Cortex of kidney (tissue), 1 donor: ENCODE measurements around the gene MAD2L1BP.

Experiments used
- DNase-seq: peaks from one replicate; lab custom pipeline; 2025; lab: John Stamatoyannopoulos, UW

Gene MAD2L1BP

DNA sequence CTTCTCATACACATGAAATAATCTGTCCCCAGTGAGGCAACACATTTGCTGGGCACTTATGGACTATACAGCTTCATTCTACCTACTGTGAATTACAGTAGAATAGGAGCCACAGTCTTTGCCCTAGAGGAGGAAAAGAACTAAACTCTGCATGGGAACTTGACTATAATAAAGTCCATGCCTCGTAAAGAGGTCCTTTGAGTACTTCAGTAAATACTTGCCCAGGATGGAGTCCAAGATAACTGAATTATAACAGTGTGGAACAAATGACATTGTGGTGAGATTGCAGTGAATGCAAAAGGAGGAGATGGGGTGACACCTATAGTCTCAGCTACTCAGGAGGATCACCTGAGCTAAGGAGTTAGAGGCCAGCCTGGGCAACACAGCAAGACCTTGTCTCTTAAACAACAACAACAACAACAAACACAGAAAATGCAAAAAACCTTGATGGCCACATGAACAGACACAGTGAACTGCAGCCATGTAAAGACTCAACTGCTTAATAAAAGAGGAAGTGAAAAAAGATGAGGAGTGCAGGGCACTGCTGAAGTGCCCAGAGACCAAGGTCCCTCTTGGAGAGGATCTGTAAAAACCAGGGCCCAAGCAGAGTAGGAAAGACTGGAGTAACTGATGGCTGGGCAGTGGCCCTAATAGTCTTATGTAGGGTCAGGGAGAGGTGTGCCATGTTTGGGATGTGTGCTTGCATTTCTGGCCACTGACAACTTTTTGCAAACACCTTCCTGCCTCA lies 48.2 kb downstream of the MAD2L1BP start:
- DNase-seq, result no peak

DNA sequence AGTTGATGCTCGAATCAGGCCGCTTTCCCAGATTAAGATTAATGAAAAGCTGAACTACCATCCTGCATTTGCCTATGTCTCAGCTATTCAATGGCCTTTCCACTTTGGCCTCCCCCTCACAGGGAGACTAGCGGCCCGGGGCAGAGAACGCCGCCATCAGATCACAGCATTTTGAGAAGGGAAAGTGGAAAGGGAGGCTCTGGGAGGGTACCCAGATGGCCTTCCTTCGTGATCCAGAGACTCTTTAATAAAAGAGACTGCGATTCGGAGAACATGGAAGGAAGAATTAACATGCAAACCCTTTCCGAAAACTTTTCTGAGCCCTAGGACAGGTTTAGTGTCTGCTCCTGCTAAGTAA lies 51.4 kb downstream of the MAD2L1BP start:
- DNase-seq, result no peak

DNA sequence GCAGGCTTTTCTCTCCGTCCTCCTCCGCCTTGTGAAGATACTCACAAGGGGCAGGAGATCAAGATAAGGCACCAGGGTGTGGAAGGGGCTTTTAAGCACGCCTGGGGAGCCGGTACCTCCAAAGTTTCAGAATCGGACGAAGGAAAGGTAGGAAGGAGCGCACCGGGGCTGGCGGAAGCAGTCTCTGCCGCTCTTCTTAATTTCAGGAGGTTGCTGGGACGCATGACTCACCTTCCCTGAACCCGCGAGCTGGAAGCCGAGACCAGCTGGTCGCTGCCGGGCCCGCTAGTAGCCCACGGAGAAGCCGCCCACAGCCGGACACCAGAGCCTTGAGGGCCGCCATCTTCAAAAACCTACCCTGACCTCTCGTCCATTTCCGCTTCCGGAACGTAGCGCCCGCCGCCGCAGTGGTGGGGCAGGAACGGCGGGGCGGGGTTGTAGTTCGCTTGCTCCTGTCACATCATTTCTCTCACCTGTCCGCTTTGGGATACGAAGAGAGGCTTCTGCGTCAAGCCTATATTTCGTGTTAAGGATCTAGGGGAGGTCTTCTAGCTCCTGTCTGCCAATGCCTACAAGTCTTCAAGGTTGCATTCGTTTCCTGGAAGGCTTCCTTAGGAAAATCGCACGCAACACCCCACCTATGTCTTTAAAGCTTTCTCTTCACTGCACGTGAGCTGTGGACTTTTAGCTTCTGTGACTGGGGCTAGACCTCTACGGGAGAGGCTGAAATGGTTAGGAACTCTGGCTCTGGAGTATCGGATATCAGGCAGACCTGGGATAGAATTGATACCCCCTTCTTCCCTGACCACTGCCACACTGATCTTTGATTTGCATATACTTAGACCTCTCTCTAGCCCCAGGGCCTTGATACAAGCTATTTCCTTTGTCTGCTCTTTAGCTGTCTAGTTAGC lies 52.1 kb downstream of the MAD2L1BP start, which contains the start of gene MRPS18A:
Gene MRPS18A, minus strand, starts transcription at position 355 of the 911 bp plus-strand sequence. Its CDS starts 12 bp downstream, at position 343.
- no peak for DNase-seq

DNA sequence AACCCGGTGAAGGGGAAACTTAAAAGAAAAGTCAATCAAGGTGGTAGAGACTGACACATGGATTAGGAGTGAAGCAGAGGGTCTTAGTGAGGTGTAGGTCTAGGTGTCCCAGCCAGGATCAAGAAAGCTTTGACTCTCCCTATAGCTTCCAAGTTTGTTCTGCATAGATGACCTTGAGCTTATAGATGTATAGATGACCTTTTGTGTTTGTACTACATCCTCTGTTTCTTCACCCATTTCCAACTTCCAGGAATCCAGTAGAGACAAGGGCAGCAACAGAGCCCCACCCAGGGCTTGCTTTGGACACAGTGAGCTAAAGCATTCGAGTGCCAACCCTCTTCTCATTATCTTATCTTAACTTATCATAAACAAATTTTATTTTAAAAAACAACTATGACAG lies 53.8 kb downstream of the MAD2L1BP start:
- no peak for DNase-seq
